Measurements from ENCODE around the gene NDUFA8.

GRCh38 chr9:122116448-122117173 is 43.0 kb downstream of the NDUFA8 start:
- TF ChIP-seq CTCF (conservative IDR thresholded peaks at IDR 0.05; ENCODE audit: low read depth in 2 of 2) (no peak), POLR2AphosphoS5 (IDR thresholded peaks at IDR 0.05; ENCODE audit: low read depth) (no peak), EZH2 (IDR thresholded peaks at IDR 0.05; ENCODE audit: low read depth, unreplicated experiment) (no peak), JUNB (IDR thresholded peaks at IDR 0.05; ENCODE audit: unreplicated experiment) (no peak), EZH2phosphoT487 (IDR thresholded peaks at IDR 0.05; ENCODE audit: unreplicated experiment) (no peak), CREB1 (CRISPR knock-in tag; IDR thresholded peaks at IDR 0.05; ENCODE audit: low read depth) (no peak)
- TF ChIP-seq, protein P1, sequence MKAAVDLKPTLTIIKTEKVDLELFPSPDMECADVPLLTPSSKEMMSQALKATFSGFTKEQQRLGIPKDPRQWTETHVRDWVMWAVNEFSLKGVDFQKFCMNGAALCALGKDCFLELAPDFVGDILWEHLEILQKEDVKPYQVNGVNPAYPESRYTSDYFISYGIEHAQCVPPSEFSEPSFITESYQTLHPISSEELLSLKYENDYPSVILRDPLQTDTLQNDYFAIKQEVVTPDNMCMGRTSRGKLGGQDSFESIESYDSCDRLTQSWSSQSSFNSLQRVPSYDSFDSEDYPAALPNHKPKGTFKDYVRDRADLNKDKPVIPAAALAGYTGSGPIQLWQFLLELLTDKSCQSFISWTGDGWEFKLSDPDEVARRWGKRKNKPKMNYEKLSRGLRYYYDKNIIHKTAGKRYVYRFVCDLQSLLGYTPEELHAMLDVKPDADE (IDR thresholded peaks at IDR 0.05), result no peak
- TF ChIP-seq, protein P2, sequence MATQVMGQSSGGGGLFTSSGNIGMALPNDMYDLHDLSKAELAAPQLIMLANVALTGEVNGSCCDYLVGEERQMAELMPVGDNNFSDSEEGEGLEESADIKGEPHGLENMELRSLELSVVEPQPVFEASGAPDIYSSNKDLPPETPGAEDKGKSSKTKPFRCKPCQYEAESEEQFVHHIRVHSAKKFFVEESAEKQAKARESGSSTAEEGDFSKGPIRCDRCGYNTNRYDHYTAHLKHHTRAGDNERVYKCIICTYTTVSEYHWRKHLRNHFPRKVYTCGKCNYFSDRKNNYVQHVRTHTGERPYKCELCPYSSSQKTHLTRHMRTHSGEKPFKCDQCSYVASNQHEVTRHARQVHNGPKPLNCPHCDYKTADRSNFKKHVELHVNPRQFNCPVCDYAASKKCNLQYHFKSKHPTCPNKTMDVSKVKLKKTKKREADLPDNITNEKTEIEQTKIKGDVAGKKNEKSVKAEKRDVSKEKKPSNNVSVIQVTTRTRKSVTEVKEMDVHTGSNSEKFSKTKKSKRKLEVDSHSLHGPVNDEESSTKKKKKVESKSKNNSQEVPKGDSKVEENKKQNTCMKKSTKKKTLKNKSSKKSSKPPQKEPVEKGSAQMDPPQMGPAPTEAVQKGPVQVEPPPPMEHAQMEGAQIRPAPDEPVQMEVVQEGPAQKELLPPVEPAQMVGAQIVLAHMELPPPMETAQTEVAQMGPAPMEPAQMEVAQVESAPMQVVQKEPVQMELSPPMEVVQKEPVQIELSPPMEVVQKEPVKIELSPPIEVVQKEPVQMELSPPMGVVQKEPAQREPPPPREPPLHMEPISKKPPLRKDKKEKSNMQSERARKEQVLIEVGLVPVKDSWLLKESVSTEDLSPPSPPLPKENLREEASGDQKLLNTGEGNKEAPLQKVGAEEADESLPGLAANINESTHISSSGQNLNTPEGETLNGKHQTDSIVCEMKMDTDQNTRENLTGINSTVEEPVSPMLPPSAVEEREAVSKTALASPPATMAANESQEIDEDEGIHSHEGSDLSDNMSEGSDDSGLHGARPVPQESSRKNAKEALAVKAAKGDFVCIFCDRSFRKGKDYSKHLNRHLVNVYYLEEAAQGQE (IDR thresholded peaks at IDR 0.05; ENCODE audit: unreplicated experiment), result no peak

All from GM23338 (cell line).